Caki2 (cell line): ENCODE measurements around the gene ACTN2. TPM values are rescaled to one million over a fixed set of nuclear protein-coding genes. Genes with fewer than 3 reads are reported as not detected.

ENCODE experiments used
- DNase-seq: peaks from one replicate; pipeline ENCODE4 v3.0.0-alpha.2; 2015; ENCODE audit warnings: low read depth
- in situ Hi-C: cut with HindIII; loops from 2 replicates; pipeline ENCODE4 v1.10.0; 2016; ENCODE audit warnings: low sequenced_read_pairs, low pct_unique_long_range_greater_than_20kb, mixed read lengths
- total RNA-seq: library from RNA; depleted of rRNA; stranded (reverse); fragments of >200 nt; shearing (Covaris generic); gene quantifications from 2 replicates; pipeline ENCODE4 v1.2.3, GENCODE V29; 2014; ENCODE audit warnings: low replicate concordance

The ACTN2 gene
- total RNA-seq, 1 experiment from 2014 or later, result 0.71 TPM

DNA sequence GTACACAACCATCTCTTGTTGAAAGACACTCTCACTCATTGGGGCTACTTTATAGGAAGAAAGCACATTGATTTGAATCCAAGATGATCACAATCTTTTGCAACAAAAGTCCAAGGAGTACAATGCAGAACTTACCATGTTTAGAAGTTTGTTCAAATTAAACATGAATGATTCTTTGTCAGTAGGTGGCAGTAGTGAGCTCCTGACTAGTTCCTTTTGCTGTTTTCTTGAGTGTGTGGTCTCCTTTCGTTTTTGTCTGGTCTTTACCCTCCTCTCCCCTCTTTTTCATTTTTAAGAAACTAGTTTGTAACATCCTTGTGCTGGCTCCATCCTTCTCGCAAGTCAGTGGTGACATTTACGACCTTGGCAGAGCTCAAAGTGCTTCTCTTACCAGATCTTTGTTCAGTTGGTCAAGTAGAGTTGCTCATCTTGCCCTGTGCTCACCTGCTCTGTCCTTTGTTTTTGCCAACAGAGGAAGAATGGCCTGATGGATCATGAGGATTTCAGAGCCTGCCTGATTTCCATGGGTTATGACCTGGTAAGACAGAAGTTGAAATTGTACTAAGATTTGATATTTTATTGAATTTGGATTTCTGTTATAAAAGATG is 73.1 kb downstream of the ACTN2 start:
- in situ Hi-C loops, result no loop called here
- peak; percentile 25 for DNase-seq

DNA sequence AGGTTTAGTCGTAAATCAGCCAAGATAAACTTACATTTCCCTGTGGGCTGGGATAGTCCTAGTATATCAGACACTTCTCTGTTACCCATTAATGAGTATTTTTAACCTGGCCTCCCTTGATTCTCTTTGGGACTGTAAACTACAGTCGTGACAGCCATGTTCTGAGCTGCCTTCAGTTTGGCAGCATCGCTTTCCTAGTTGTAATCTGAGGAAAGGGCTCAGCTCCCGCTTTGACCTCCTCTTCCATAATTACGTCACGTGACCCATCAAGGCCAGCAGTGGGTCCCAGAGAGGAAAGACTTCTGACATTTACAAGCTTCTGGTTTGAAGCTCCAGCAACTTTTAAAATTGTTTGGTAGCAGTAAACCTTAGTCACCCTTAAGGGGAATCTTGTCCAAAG is 74.2 kb downstream of the ACTN2 start:
- DNase-seq, result no peak
- in situ Hi-C loops, result no loop called here

DNA sequence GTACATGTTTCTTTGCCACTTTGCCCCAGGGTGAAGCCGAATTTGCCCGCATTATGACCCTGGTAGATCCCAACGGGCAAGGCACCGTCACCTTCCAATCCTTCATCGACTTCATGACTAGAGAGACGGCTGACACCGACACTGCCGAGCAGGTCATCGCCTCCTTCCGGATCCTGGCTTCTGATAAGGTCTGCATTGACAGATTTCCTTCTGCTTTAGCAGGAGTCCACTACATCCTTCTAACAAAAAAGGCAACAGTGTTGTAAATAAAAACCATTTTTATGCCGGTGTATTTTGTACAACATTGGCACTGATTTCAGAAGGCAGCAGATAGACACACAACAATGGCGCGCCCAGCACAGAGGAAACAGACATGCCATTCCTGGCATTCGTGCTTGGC is 74.7 kb downstream of the ACTN2 start:
- DNase-seq, result no peak
- in situ Hi-C loops, result no loop called here

DNA sequence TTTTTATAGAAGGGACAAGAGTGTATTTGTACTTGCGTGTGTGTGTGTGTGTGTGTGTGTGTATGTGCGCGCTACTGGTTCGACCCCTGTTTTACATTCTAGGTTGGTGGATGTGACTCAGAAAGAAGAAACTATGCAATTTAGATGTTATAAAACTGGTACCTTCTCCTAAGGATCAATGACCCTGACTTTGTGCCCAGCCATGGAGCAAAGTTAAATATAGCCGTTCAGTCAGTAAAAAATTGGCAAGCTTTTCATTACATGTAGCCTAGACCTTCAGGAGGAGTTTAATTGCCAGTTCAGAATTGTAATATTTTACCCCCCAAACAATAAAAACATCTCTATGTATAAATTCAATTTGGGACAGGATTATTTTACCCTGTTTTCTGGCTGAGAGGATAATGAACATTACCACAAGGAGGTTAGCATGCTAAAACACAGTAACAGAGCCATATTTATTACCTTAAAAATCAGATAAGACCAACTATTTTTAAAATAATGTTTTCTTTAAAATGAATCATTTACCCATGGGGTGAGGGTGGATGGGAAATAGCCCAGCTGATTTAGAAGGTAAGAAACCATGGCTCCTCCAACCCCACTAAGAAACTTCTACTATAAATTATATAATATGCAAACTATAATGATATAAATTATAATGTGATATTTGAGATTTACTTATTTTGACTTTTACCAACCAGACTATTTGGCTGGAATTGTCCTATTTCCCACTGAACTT is 75.3 kb downstream of the ACTN2 start:
- no peak for DNase-seq
- in situ Hi-C loops, result no loop called here

DNA sequence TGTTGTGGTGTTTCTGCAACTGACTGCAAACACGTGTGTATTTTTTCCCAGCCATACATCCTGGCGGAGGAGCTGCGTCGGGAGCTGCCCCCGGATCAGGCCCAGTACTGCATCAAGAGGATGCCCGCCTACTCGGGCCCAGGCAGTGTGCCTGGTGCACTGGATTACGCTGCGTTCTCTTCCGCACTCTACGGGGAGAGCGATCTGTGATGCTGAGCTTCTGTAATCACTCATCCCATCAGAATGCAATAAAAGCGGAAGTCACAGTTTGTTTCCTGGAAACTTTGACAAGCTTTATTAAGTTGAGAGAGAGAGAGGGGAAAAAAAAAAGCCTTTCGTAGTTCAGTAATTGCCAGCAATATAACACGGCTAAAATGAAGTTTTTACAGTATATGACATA is 76.1 kb downstream of the ACTN2 start:
- in situ Hi-C loops, result no loop called here
- no peak for DNase-seq

DNA sequence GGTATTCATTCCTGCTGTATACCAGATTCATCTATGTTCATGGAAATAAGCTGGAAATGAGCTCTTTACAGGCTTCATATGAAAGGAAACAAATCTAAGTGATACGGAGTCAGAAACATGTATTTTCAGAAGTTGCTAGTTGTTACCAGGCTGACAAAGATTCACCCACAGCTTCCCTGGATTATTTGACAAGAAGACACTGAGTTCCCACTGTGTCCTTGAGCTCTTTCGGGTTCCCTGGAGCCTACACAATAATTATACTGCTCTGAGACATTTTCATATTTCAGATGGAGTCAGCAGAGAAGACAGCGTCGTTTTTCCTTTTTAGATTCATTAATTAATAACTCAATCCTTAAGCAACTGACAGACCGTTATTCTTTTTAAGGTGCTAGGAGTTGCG is 79.5 kb downstream of the ACTN2 start:
- in situ Hi-C loops, result no loop called here
- no peak for DNase-seq

DNA sequence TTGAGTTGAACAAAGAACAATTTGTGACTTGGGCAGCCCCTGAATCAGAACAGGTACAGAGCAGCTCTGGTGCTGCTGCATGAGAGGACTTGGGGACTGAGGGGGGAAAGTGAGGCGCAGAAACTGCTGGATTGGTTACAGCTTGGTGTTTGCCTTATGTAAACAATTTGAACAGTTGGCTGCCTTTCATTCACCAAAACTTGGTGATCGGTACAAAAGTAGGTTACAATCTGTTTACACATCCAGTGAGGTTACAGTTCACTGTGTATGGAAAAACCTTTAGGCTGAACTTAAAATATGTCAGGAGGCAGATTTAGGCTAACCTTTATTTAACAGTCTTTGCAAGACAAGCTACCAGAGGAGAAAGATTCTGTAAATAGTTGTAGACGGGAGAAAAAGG is 80.2 kb downstream of the ACTN2 start:
- in situ Hi-C loops, result no loop called here

DNA sequence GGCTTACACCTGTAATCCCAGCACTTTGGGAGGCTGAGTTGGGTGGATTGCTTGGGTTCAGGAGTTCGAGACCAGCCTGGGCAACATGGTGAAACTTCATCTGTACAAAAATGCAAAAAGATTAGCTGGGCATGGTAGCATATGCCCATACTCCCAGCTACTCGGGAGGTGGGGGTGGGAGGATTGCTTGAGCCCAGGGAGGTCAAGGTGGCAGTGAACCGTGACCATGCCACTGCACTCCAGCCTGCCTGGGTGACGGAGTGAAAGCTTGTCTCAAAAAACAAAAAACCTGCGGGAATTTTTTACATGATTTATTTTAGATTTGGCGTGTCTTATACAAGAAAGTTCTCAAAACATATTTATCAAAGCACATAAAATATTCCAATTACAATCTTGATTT is 81.0 kb downstream of the ACTN2 start:
- in situ Hi-C loops, result no loop called here
- DNase-seq, result no peak

More for the DNA sequence above, 80.2 kb downstream of the ACTN2 start:
- no peak for DNase-seq

DNA sequence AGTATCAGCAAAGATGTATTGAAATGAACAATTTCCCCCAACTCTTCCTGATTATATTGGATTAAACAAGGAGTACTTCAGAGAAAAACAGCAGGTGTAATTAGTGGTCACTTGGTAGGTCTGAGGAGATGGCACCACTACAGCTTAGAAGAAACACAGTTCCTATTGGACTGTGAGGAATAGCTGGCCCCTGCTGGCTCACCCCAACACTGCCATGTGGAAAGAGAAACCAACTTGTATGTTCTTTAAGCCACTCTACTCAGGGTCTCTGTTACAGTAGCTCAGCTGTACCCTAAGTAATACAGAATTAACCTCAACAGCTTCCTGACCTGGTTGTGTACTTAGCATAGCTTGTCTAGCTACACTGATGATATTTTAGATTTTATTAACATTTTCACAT is 82.3 kb downstream of the ACTN2 start:
- no peak for DNase-seq
- in situ Hi-C loops, result no loop called here

DNA sequence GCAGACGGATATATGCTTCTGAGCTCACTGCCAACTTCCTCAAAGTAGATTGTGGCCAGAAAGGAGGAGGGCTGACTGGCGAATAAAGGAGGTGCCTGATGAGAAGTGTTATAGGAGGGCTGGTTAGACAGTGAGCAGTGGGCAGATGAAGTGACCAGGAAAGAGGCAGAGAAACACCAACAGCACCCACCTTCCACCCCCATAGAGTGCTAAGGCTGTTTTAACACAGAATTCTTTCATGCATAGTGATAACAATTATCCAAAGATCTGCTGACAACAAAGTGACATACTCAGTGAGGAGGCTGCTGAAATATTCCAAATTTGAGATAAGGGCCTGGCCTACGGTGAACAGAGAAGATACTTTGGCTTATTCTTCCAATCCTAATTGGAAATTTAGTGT is 87.6 kb downstream of the ACTN2 start:
- in situ Hi-C loops, result no loop called here
- DNase-seq, result no peak

DNA sequence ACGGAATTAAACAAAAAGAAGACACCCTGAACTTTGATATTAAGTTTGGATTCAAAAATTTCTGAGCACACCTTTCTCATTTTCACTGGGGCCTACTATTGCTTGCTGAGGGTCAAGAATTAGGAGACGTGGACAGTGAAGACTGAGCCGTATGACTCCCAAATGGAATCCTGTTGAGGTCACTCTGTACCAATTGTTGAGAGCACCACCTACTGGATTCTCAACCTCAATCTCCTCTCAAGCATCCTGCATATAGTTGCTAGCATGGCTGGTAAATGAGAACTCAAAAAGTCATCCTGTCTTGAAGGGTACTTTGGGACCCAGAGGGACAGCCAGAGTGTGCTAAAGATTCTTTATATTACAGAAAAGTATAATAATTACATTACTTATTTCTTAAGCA is 88.6 kb downstream of the ACTN2 start:
- in situ Hi-C loops, result no loop called here
- no peak for DNase-seq

DNA sequence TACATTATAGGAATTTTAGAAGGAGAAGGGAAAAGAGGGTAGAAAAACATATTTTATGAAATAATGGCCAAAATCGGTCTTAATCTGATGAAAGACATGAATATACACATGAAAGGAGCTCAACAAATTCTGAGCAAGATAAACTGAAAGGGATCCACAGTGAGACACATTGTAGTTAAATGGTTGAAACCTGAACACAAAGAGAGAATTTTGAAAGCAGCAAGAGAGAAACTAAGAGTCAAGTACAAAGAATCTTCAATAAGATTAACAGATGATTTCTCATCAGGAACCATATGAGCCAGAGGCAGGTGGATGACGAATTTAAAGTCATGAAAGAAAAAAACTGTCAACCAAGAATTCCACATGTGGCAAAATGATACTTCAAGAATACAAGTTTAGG is 93.0 kb downstream of the ACTN2 start:
- in situ Hi-C loops, result no loop called here
- DNase-seq, result no peak

DNA sequence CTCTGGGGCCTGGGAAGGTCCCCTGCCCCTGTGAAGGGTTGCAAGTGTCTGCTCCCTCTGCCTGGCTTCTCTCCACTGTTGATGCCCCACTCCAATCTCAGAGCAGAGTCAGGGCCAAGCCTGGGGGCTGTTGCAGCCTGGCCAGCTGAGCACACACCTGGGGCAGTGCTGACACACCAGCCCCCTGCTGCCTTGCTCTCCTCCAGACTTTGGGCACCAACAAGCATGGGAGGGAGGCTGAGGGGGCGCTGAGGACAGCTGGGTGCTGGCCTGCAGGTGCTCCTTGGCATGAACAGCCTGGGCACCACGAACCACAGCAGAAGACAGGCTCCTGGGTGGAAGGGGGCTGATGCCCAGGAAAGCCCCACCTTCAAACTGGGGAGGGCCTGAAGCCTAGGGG is 99.2 kb downstream of the ACTN2 start:
- in situ Hi-C loops, result no loop called here

DNA sequence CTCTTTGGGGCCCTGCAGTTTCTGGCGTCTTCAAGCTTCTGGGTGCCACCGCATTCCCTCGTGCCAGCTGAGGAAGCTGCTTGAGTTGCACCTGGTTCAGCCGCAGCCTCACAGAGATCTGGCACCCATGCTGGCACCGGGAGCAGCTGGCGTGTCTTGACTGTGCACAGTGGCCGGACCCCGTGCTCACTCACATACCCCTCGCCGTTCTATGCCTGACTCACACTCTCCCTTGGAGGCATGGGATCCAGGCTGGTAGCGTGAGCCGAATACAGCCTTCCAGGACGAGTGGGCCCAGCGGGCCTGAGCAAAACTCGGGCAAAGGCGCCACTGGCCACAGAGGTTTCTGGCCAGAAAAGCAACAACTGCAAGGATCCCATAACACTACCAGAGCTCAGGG is 100.2 kb downstream of the ACTN2 start:
- DNase-seq, result no peak

More for the DNA sequence above, 99.2 kb downstream of the ACTN2 start:
- DNase-seq, result no peak

DNA sequence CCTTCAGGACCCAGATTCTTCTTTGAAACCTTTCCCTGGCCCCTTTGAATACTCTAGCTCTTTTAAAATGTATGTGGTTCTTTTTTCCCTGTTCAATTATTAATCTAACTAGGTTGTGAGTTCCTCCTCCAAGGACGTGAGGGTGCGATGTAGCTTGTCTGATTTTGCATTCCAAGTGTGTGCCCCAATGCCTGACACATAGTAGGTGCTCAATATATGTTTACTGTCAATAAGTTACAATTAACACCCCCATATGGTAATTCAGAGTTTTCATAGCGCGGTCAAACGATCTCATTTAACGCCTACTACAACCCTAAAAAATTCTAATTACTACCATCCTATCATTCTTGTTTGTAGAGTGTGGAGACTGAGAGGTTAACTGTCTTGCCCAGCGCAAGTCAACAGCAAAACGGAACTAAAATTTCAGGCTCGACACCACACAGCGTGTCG is 108.3 kb downstream of the ACTN2 start:
- in situ Hi-C loops, result no loop called here
- no peak for DNase-seq

More for the DNA sequence above, 100.2 kb downstream of the ACTN2 start:
- in situ Hi-C loops, result no loop called here

DNA sequence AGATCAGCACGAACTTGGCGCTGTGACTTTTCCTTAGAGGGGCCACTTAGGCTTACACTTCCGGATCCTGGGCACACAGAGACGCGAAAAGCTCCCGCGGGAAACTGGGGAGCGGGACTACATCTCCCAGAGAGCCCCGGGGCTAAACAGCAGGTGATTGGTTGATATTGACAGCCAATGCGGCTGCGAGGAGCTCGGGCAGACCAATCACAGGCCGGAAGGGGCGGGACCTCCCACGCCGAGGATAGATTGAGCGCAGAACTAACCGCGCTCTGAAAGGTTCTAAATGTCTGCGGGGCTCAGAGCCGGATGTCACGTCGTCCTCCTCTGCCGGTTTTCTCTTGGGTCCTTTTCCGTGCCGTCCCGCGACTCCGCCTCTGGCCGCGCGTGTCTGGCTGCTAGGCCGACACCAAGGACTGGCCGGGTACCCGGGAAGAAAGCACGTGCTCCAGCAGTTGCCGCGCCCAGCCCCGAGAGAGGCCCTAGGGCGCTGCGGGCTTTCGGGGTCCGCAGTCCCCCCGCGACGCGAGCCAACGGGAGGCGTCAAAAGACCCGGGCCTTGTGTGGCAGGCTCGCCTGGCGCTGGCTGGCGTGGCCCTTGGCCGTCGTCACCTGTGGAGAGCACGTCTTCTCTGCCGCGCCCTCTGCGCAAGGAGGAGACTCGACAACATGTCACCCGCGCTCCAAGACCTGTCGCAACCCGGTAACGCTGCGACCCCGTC is 108.9 kb downstream of the ACTN2 start, which contains the start of gene MTR:
Gene MTR (plus strand): TSS at position 258 of the 722 bp plus-strand sequence. CDS start 412 bp downstream, at position 670.
- DNase-seq, result peak; percentile 98
- in situ Hi-C loops, result no loop called here

DNA sequence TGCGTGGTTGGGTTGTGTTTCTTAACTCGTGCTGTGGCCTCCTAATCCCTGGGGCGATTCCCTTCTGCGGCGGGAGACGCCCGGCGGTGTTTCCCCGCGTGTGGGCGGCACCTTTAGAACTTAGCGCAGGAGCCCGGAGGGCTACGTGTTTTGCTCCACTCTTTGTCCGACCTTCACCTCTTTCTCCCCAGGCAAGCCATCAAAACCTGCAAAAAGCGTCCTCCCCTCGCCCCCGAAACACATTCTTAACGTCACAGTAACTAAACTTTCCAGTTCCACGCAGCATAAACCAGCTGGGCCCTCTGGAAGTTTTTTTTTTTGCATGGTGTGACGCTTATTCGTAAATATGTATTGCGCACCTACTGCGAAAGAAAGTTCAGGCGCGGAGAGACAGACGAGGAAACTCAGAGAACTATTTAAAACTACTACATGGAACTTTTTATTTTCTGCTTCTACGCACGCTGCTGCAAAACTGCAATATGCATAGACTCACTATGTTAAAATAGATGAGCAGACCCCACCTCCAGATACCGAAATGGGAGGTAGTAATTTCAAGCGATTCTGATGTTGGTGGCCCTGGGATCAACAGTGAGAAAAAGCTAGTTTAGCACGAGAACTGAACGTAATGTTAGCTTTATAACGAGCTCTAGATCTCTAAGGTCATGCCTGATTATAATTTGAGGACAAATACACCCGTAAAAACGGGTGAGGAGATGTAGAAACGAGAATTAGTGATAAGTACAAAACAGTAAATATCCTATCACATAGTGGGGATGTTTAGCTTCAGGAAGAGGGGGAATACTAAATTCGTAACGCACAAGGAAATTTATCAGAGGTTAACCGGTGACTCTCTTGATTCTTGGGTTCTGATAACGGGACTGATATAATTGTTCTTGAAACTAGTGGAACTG is 109.7 kb downstream of the ACTN2 start:
- in situ Hi-C loops, result no loop called here
- DNase-seq, result peak; percentile 66

DNA sequence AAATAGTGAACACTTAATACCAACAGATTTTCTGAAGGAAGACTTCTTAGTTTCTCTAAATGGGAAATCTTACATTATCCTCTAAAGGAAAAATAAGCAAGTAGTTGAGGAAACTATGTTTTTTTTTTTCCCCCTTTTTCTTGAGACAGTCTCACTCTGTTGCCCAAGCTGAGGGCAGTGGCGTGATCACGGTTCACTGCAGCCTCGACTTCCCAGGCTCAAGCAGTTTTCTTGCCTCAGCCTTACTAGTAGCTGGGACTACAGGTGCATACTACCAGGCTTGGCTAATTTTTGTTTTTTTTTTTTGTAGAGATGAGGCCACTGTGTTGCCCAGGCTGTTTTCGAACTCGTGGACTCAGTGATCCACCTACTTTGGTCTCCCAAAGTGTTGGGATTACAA is 112.7 kb downstream of the ACTN2 start:
- in situ Hi-C loops, result no loop called here
- DNase-seq, result no peak
